CD4-positive, alpha-beta T cell treated with Interferon gamma for 1 hour (primary cell): ENCODE measurements around the gene NACC1.
"Not testable (repeated sequence)": the region's sequence is repeated elsewhere in the genome, so short reads cannot be mapped to it uniquely, and the experiment has no call there.

ENCODE experiments used
- DNase-seq: peaks from one replicate; pipeline ENCODE4 v3.0.0-alpha.2; 2020

Gene NACC1

GRCh38 chr19:13165162-13165997 is 47.3 kb downstream of the NACC1 start:
- no peak for DNase-seq

- DNase-seq, result not testable (repeated sequence)
Observed at GRCh38 chr19:13166151-13166550, 48.1 kb downstream of the NACC1 start.

GRCh38 chr19:13169769-13170168 is 51.7 kb downstream of the NACC1 start:
- no peak for DNase-seq

- no peak for DNase-seq
Observed at GRCh38 chr19:13171146-13171545, 53.1 kb downstream of the NACC1 start.

- peak; percentile 64 for DNase-seq
Observed at GRCh38 chr19:13172346-13173138, 54.5 kb downstream of the NACC1 start.

GRCh38 chr19:13173139-13173737 is 55.2 kb downstream of the NACC1 start:
- no peak for DNase-seq

- no peak for DNase-seq
Observed at GRCh38 chr19:13176345-13176744, 58.3 kb downstream of the NACC1 start.

- DNase-seq, result not testable (repeated sequence)
Observed at GRCh38 chr19:13177584-13177983, 59.5 kb downstream of the NACC1 start.

- not testable (repeated sequence) for DNase-seq
Observed at GRCh38 chr19:13178291-13178690, 60.2 kb downstream of the NACC1 start.

GRCh38 chr19:13181747-13182388 is 63.8 kb downstream of the NACC1 start:
- DNase-seq, result peak; percentile 38

- DNase-seq, result not testable (repeated sequence)
Observed at GRCh38 chr19:13184926-13185325, 66.9 kb downstream of the NACC1 start.

GRCh38 chr19:13185763-13186657 is 67.9 kb downstream of the NACC1 start:
- DNase-seq, result not testable (repeated sequence)

GRCh38 chr19:13186688-13187087 is 68.6 kb downstream of the NACC1 start:
- DNase-seq, result not testable (repeated sequence)

GRCh38 chr19:13187419-13187818 is 69.4 kb downstream of the NACC1 start:
- no peak for DNase-seq

GRCh38 chr19:13189600-13189999 is 71.5 kb downstream of the NACC1 start:
- DNase-seq, result no peak
